HCT116 (cell line): ENCODE data around the gene PXMP4. TPM values are rescaled to one million over a fixed set of nuclear protein-coding genes. Genes with fewer than 3 reads are reported as not detected.

Experiments used
- ATAC-seq: fragments of 200-7000 bp; cut with Tn5 transposase; 2 replicates; pipeline ENCODE4 v1.9.1; 2020; ENCODE audit warnings: mild to moderate bottlenecking, moderate library complexity
- BruUV-seq: library from RNA; stranded (reverse); fragments of 400-500 nt; replicated peaks from 2 replicates; lab custom pipeline; 2021; lab: Mats Ljungman, UMichigan
- CTCF ChIA-PET: fragments of 300-600 bp; sonication (Branson Sonifier 250); formaldehyde crosslinking; loops from one replicate; lab custom pipeline; 2021; ENCODE audit warnings: antibody characterized with exemption; lab: Charles Lee
- POLR2A ChIA-PET: fragments of 300-600, 350-600 bp; sonication (Branson Sonifier 250); formaldehyde crosslinking; loops from one replicate; lab custom pipeline; 2021; ENCODE audit warnings: antibody characterized with exemption; lab: Charles Lee
- RAD21 ChIA-PET, 2 experiments: fragments of 300-600 bp; sonication (Branson Sonifier 250); formaldehyde crosslinking; loops; one replicate each; lab custom pipeline; 2023; ENCODE audit warnings: low total read pairs in 2 of 2; ENCODE audit not compliant: uncharacterized antibody in 2 of 2, unreplicated experiment in 2 of 2, low non-redundant PET in 1 of 2; lab: Charles Lee
- DNase-seq: peaks from one replicate; pipeline ENCODE4 v3.0.0-alpha.2; 2010; ENCODE audit warnings: low read depth, low spot score
- H2AFZ ChIP-seq: fragments of 200-600 bp; shearing (Covaris generic), sonication (generic); 2 replicates; pipeline ENCODE4 v1.6.1; 2017; ENCODE audit warnings: low read depth, mixed run types, mixed read lengths, antibody characterized with exemption, low read length; ENCODE audit not compliant: poor library complexity, severe bottlenecking
- H3K27ac ChIP-seq: 2 replicates; pipeline ENCODE4 v1.5.1; 2012; ENCODE audit warnings: low read depth, low read length
- H3K27me3 ChIP-seq: fragments of 200-600 bp; sonication (generic); 2 replicates; pipeline ENCODE4 v1.6.1; 2016; ENCODE audit warnings: mixed run types, low read length, mixed read lengths; ENCODE audit not compliant: insufficient read depth
- H3K36me3 ChIP-seq, 2 experiments: fragments of 200-500 bp in 1 of 2; fragments of 200-600 bp in 1 of 2; sonication (Bioruptor generic) in 1 of 2; sonication (generic) in 1 of 2; 2 replicates each; pipeline versions ENCODE4 v1.5.1 to v1.6.1; 2014 to 2016; ENCODE audit warnings: low read length in 2 of 2, inconsistent platforms in 1 of 2, mixed read lengths in 1 of 2, mixed run types in 1 of 2; ENCODE audit not compliant: insufficient read depth in 2 of 2, control insufficient read depth in 1 of 2
- H3K4me1 ChIP-seq, 2 experiments: fragments of 200-600 bp in 1 of 2; sonication (generic) in 1 of 2; 2 replicates each; pipeline versions ENCODE4 v1.5.1 to v1.6.1; 2012 to 2017; ENCODE audit warnings: low read length in 2 of 2, inconsistent platforms in 1 of 2, mild to moderate bottlenecking in 1 of 2, mixed read lengths in 1 of 2, mixed run types in 1 of 2, moderate library complexity in 1 of 2; ENCODE audit not compliant: insufficient read depth in 2 of 2, control insufficient read depth in 1 of 2
- H3K4me2 ChIP-seq: fragments of 200-600 bp; sonication (generic); 2 replicates; pipeline ENCODE4 v1.6.1; 2017; ENCODE audit warnings: mixed run types, low read length, mixed read lengths
- H3K4me3 ChIP-seq, 2 experiments: fragments of 200-600 bp in 1 of 2; sonication (generic) in 1 of 2; replicated peaks in 1 of 2; 2 replicates each; pipeline ENCODE4 v1.5.1; 2011 to 2016; ENCODE audit warnings: low read length in 2 of 2, control low read depth in 1 of 2, low read depth in 1 of 2, mild to moderate bottlenecking in 1 of 2, mixed read lengths in 1 of 2, mixed run types in 1 of 2
- H3K79me2 ChIP-seq: fragments of 200-600 bp; sonication (generic); 2 replicates; pipeline ENCODE4 v1.6.1; 2017; ENCODE audit warnings: mild to moderate bottlenecking, mixed run types, low read length, moderate library complexity, mixed read lengths; ENCODE audit not compliant: insufficient read depth
- H3K9ac ChIP-seq: fragments of 200-600 bp; sonication (generic); 2 replicates; pipeline ENCODE4 v1.6.1; 2016; ENCODE audit warnings: low read length, mixed read lengths
- H3K9me2 ChIP-seq: fragments of 200-600 bp; sonication (generic), shearing (Covaris generic); 2 replicates; pipeline ENCODE4 v1.6.1; 2017; ENCODE audit warnings: mixed run types, mild to moderate bottlenecking, moderate library complexity; ENCODE audit not compliant: insufficient read depth
- H3K9me3 ChIP-seq, 2 experiments: fragments of 200-500 bp in 1 of 2; fragments of 200-600 bp in 1 of 2; sonication (Bioruptor generic) in 1 of 2; sonication (generic) in 1 of 2; 2 replicates each; pipeline ENCODE4 v1.6.1; 2014 to 2017; ENCODE audit warnings: low read length in 2 of 2, mixed read lengths in 2 of 2, inconsistent platforms in 1 of 2, low read depth in 1 of 2, mild to moderate bottlenecking in 1 of 2, mixed run types in 1 of 2, moderate library complexity in 1 of 2; ENCODE audit not compliant: control insufficient read depth in 1 of 2, insufficient read depth in 1 of 2
- H4K20me1 ChIP-seq: fragments of 200-600 bp; sonication (generic), shearing (Covaris generic); 2 replicates; pipeline ENCODE4 v1.6.1; 2017; ENCODE audit warnings: mixed run types, mild to moderate bottlenecking, moderate library complexity; ENCODE audit not compliant: insufficient read depth
- CBX3 ChIP-seq: IDR thresholded peaks from 2 replicates; pipeline ENCODE4 v1.6.1; 2012; ENCODE audit warnings: low read depth
- EGR1 ChIP-seq: IDR thresholded peaks from 2 replicates; pipeline ENCODE4 v1.6.1; 2012; ENCODE audit warnings: low read depth
- ELF1 ChIP-seq: IDR thresholded peaks from 2 replicates; pipeline ENCODE4 v1.6.1; 2012; ENCODE audit warnings: low read depth, borderline replicate concordance
- REST ChIP-seq: IDR thresholded peaks from 2 replicates; pipeline ENCODE4 v1.6.1; 2012; ENCODE audit warnings: low read depth
- TCF7L2 ChIP-seq: IDR thresholded peaks from 2 replicates; pipeline ENCODE4 v1.7.0; 2011; ENCODE audit warnings: borderline replicate concordance, inconsistent platforms; ENCODE audit not compliant: insufficient read depth, insufficient read length; ENCODE audit errors: extremely low read depth
- ZBTB33 ChIP-seq: IDR thresholded peaks from 2 replicates; pipeline ENCODE4 v1.6.1; 2011; ENCODE audit warnings: mild to moderate bottlenecking, low read length, moderate library complexity; ENCODE audit not compliant: insufficient replicate concordance; ENCODE audit errors: extremely low read depth
- intact Hi-C: fragments of 100-400 bp; cut with micrococcal nuclease; formaldehyde crosslinking; loops from 2 replicates; pipeline ENCODE4 v1.10.0; 2022
- total RNA-seq: library from RNA; stranded (reverse); gene quantifications from one replicate; pipeline ENCODE4 v1.2.1, GENCODE V29; 2021; ENCODE audit not compliant: unreplicated experiment

Gene PXMP4
- total RNA-seq, 1 experiment from 2014 or later: 9.6 TPM

GRCh38 chr20:33659341-33660034, 60.6 kb downstream of the PXMP4 start:
- no peak for TF ChIP-seq ZBTB33
- no peak for TF ChIP-seq ELF1
- TF ChIP-seq EGR1: no peak
- TF ChIP-seq REST: no peak
- no peak for TF ChIP-seq CBX3
- TF ChIP-seq TCF7L2: no peak
- no peak overlapping the region for H3K4me2 ChIP-seq
- no TSS peak for BruUV-seq
- no peak overlapping the region for H3K9ac ChIP-seq
- no peaks in the 10 kb centered on the region for H4K20me1 ChIP-seq
- H3K27me3 ChIP-seq: no peaks in the 10 kb centered on the region
- no peaks in the 10 kb centered on the region for H3K9me2 ChIP-seq
- no peak overlapping the region for H2AFZ ChIP-seq
- CTCF ChIA-PET: no interaction called here
- no peaks in the 10 kb centered on the region for H3K9me3 ChIP-seq
- peaks cover 6% of the 10 kb centered on the region; the same call in 1 of the 2 replicates for H3K79me2 ChIP-seq
- ATAC-seq (no peak), DNase-seq (no peak)
- RAD21 ChIA-PET: no interaction called here
- H3K36me3 ChIP-seq: peaks cover 0 to 3% of the 10 kb centered on the region in 2 experiments; a peak in 1 of 4 replicates
- H3K27ac ChIP-seq: no peak overlapping the region
- intact Hi-C loops: loop anchor here (10.0 kb wide), 1 partner anchor 465 kb away; no protein-coding TSS in a partner anchor
- peaks cover 5 to 21% of the 10 kb centered on the region in 2 experiments for H3K4me1 ChIP-seq
- POLR2A ChIA-PET: no interaction called here
- no peak overlapping the region for H3K4me3 ChIP-seq
